Islet of Langerhans (tissue), 1 donor: ENCODE measurements around the gene TRIM74.
"Not testable (repeated sequence)": the region's sequence is repeated elsewhere in the genome, so short reads cannot be mapped to it uniquely, and the experiment has no call there.

Experiments
- FAIRE-seq: peaks from one replicate; lab custom pipeline; 2011; peaks lifted over from hg19 to GRCh38; lab: Jason Lieb, UNC

Gene TRIM74

DNA sequence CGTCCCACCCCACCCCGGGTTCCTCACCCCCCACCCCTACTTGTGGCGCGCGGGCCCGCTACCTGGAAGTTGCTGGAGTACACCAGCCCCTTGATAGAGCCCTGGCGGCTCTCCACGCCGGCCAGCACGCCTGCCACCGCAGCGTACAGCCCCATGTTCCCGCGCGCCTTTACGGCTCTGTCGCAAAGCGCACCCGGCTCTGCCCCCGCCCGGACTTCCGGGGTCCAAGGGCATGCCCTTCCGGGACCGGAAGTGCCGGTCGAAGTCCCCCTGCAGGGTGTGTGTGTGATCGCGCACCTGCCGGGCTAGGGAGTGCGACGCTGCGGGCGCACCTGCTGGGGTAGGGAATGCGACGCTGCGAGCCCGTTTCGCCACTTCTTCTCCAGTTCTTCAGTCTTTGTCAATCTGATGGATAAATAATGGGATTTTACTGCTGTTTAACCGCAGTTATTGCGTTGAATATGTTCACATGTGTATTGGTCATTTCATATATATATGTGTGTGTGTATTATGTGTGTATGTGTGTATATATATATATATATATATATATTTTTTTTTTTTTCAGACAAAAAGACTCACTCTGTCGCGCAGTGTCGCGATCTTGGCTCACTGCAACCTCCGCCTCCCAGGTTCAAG lies 14.6 kb downstream of the TRIM74 start:
- not testable (repeated sequence) for FAIRE-seq

DNA sequence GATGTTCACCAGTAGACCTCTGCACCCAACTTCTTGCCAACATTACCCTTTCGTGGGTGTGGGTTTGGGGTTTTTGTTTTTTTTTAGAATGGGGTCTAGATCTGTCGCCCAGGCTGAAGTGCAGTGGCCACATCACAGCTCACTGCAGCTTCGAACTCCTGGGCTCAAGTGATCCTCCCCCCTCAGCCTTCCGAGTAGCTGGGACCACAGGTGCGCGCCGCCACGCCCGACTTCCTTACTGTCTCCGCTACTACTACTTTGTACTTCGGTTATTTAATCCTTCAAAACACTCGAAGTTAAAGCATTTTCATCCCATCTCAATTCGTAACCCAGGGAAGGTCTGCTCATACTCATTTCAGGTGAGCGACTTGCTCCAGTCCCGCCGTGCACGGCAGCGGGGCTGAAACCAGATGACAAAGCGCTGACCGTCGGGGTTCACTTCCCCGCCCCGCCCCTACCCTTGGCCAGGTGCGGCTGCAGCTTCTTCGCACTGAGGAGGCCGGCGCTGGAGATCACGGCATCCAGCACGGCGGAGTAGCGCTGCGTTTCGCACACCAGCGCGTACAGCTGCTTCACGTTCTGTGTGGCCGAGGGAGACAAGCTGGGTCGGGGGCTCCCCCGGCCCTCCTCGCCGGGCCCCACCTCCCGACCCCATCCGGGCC lies 15.2 kb downstream of the TRIM74 start:
- not testable (repeated sequence) for FAIRE-seq

DNA sequence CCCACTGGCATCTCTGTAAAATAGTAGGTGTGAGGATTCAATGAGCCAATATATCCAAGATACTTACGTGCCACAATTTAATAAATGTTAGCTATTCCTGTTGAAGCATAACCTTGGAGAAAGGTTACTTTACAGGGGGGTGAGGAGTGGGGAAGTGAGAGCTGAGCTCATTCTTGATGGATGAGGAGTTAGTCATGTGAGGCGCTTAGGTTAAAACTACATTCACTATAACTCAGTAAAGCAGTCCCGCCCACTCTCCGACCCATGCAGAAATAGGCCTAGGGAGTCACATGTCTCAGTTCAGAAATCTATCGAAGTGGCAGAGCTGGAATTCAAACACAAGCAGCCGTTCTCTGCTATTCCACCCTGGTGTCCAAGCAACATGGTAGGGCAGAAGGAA lies 18.8 kb downstream of the TRIM74 start:
- FAIRE-seq: not testable (repeated sequence)

DNA sequence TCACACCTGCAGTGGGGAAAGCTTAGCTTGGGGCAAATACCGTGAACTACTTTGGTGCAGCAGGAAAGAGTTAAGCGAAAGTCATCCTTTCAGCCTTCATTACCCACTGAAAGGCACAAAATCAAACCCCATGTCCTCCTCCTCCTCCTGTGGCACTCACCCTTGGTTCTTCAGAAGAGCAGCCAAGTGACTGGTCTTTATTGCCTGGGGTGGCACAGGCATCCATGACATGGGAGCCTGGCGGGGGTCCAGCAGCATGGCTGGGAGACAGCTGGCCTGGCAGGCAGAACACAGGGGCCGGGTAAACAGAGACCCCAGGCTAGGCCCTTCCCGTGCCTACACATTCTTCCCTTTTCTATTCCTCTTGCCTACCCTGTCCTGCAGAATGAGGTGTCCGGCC lies 19.6 kb downstream of the TRIM74 start:
- FAIRE-seq: not testable (repeated sequence)

DNA sequence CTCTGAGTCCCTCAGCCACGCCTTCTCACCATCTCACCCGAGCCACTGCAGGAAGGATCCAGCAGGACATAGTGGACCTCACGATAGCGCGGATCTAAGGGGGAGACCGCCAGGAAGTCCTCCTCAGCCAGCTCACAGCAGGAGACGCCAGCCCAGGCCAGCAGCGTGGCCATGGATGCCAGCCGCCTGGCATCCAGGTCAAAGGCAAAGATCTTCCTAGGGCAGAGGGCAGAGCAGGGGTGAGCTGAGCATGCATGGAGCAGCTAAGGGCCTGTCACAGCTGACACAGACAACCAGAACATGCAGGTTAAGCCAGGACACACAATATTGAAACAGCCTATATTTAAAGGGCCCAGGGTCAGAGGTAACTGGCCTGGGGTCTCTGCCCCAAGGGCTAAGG lies 20.0 kb downstream of the TRIM74 start:
- FAIRE-seq: not testable (repeated sequence)

DNA sequence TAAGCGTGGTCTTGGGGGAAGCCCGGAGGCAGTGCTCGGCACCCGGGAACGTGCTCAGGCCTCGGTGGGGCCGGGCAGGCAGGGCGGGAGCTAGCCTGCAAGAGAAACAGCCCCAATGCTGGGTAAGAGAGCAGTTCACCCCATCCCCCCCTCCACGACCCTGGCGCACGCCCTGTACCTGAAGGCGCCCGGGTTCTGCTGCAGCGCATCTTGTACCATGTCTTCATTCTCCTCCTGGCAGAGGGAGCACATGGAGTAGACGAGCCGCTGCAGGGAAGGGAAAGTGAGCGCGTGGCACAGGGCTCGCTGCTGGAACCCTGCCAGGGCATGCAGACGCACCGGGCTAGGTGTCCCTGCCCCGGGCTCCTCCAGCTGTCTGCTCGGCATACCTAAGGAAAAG lies 20.6 kb downstream of the TRIM74 start:
- not testable (repeated sequence) for FAIRE-seq

DNA sequence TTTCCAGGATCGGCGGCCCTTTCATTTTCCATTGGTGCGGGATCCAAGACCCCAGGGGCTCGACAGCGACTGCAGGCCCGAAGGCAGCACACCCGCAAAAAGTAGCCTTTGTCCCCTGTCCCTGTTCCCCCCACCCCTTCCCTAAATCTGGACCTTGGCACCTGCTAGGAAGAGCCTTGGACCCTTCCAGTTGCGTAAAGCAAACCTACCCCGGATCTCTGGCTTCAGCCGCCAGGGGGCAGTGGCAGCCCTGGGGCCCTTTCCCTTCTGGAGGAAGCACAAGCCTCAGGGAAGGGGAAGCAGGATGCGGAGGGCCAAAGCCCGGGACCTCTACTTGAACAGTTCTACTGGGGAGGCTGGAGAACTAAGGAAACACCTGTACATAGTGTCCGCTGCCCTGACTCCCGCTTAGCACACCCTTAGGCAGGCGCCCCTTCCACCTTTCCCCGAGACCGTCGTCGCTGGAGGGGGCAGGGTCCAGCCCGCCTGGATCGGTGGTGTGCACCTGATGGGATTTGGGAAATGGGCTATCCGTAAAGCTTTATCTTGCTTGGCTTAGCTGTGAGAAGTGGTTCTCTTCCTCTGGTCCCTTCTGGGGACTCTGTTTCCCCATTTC lies 23.0 kb downstream of the TRIM74 start:
- FAIRE-seq: not testable (repeated sequence)

DNA sequence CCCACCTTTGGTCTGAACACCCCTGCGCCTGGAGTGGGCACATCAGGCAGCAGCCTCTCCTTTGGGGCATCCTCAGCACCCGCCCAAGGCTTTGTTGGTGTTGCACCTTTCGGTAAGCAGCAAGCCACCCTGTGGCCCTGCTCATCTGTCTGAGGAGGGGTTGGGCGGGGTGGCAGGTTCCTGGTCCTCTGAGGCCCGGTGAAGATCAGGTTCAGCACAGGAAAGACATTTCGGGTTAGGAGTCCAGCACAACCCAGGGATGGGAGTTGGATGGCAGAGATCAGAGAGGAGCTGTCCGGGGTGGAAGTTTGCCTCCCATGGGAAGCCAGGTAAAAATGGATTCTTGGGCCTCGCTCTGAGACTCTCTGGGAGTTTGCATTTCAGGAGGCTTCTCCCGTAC lies 23.7 kb downstream of the TRIM74 start:
- not testable (repeated sequence) for FAIRE-seq

DNA sequence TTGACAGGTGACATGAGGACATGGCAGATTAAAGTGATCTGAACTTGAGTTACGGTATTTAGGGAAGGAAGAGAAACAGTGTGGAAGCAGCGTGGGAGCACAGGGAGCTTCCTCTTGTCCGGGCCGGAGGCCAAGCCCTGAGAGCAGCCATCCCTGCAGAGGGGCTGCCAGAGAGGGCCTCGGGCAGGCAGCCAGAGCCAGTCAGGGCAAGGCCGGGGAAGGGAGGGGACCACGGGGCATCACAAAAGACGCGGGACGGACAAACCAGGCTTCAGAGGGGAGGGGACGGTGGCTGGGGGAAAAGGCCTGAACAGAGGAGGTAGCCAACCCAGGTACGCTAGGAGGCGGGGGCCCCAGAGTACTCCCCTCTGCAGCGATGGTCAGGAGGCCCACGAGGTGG lies 24.3 kb downstream of the TRIM74 start:
- FAIRE-seq: not testable (repeated sequence)

DNA sequence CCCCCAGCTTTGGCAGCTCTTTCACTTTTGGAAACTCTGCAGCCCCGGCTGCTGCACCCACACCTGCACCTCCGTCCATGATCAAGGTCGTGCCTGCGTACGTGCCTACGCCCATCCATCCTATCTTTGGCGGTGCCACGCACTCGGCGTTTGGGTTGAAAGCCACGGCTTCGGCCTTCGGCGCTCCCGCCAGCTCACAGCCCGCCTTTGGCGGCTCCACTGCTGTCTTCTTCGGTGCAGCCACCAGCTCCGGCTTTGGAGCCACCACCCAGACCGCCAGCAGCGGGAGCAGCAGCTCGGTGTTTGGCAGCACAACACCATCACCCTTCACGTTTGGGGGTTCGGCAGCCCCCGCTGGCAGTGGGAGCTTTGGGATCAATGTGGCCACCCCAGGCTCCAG lies 26.3 kb downstream of the TRIM74 start:
- FAIRE-seq: not testable (repeated sequence)

DNA sequence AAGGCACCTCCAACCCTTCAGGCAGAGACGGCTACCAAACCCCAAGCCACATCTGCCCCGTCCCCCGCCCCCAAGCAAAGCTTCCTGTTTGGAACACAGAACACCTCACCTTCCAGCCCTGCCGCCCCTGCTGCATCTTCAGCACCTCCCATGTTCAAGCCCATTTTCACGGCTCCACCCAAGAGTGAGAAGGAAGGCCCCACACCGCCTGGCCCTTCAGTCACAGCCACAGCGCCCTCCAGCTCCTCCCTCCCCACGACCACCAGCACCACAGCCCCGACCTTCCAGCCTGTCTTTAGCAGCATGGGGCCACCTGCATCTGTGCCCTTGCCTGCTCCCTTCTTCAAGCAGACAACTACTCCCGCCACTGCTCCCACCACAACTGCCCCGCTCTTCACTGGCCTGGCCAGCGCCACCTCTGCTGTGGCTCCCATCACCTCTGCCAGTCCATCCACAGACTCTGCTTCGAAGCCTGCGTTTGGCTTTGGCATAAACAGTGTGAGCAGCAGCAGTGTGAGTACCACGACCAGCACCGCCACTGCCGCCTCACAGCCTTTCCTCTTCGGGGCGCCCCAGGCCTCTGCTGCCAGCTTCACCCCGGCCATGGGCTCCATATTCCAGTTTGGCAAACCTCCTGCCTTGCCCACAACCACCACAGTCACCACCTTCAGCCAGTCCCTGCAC lies 27.1 kb downstream of the TRIM74 start:
- FAIRE-seq: not testable (repeated sequence)

DNA sequence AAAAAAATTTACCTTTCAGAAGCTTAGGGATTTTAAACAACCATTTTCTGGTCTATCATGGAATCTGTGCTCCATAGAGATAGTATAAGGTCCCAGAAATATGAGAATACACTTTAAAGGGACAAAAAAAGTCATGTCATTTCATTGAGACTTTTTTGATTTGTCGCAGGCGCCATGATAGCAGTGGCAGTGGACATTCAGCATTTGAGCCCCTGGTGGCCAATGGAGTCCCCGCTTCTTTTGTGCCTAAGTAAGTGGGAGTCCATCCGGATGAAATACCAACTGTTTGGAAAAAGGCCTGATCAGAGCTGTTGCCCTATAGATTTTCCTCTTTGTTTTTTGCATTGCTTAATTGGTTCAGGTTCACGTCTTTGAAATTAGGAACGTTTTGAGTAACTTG lies 41.0 kb downstream of the TRIM74 start:
- FAIRE-seq: not testable (repeated sequence)

DNA sequence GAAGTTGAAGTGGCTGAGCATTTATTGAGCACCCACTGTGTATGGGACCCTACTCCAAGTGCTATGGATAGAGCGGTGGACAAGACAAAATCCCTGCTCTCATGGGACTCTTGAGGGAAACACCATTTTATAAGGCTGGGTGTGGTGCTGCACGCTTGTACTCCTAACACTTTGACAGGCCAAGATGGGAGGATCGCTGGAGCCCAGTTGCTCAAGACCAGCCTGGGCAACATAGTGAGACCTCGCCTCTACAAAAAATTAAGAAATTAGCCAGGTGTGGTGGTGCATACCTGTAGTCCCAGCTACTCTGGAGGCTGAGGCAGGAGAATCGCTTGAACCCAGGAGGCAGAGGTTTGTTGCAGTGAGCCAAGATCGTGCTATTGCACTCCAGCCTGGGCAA lies 41.5 kb downstream of the TRIM74 start:
- FAIRE-seq: not testable (repeated sequence)

DNA sequence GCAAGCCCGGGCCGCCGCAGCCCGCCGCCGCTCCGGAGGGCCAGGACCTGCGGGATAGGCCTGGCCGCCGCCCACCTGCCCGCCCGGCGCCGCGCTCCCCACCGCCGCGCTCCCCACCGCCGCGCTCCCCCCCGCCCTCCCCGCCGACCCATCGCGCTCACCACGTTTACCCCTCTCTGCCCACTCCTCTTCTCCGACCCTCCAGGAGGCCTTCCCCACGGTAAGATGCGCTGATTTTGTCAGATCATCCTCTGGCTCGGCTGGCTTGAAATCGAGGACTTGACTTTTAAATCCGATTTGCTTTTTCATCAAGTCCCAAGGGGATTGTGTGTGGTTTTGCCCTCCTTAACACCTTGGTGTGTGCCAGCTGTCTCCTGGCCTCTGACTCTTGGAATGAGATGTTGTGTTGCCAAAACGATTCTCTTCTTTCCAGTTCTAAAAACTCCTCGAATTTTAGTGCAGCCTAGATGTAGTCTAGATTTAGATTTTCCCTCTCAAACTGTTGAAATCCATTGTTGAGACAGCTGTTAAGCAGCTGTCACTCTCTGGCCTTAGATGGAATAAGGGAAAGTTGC lies 43.6 kb downstream of the TRIM74 start:
- no peak for FAIRE-seq

DNA sequence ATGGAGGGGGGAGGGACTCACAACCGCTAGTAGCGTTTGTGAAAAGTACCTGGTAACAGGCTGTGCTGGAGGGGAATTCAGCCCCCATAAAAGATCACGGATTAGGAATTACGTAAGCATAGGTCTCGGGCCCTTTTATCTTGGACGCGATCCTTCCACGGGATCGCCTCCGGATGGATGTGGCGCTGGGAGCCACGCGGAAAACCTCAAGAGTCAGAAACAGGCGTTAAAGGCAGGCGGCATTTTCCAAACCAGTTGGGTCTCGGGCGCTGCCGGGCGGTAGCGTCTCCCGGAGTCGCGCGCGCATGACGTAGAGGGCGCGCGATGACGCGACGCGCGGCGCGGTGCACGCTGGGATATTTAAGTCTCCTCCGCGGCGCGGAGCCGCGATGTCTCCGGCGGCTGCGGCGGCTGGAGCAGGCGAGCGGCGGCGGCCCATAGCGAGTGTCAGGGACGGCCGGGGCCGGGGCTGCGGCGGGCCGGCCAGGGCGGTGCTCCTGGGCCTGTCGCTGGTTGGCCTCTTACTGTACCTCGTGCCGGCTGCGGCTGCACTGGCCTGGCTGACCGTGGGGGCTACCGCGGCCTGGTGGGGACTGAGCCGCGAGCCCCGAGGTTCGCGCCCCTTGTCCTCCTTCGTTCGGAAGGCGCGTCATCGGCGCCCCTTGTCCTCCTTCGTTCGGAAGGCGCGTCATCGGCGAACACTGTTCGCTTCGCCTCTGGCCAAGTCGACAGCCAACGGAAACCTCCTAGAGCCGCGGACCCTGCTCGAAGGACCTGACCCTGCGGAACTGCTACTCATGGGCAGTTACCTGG lies 44.3 kb downstream of the TRIM74 start, which contains the start of gene POM121:
TSS of gene POM121 (plus strand) at position 363 of the 813 bp plus-strand sequence. CDS start at position 390, 27 bp downstream.
- FAIRE-seq: no peak

DNA sequence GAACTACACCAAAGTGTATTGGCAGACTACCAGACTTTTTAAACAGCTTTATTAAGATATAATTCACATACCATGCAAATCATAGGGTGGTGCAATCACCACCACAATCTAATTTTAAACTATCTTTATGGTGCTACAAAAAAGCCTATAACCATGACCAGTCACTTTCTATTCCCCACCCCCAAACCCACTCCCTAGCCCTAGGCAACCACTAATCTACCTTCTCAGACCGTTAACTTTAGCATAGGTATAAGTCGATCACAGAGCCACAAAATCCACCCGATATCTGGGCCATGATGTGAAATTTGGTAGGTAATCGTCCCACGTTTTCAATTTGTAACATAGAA lies 44.9 kb downstream of the TRIM74 start:
- no peak for FAIRE-seq

DNA sequence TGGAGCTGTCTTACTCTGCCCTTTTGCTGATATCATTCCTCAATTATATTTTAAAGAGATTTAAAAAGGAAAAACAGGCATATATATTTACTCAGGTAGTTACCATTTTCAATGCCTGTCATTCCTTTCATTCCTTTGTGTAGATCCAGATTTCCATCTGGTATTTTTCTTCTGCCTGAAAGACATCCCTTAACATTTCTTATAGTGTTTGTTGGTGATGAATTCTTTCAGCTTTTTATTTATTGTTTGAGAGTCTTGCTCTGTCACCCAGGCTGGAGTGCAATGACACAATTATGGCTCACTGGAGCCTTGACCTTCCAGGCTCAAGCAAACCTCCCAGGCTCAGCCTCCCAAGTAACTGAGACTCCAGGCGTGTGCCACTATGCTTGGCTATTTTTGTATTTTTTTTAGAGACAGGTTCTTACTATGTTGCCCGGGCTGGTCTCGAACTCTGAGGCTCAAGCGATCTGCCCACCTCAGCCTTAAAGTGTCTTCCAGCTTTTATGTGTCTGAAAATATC lies 50.0 kb downstream of the TRIM74 start:
- FAIRE-seq: no peak

DNA sequence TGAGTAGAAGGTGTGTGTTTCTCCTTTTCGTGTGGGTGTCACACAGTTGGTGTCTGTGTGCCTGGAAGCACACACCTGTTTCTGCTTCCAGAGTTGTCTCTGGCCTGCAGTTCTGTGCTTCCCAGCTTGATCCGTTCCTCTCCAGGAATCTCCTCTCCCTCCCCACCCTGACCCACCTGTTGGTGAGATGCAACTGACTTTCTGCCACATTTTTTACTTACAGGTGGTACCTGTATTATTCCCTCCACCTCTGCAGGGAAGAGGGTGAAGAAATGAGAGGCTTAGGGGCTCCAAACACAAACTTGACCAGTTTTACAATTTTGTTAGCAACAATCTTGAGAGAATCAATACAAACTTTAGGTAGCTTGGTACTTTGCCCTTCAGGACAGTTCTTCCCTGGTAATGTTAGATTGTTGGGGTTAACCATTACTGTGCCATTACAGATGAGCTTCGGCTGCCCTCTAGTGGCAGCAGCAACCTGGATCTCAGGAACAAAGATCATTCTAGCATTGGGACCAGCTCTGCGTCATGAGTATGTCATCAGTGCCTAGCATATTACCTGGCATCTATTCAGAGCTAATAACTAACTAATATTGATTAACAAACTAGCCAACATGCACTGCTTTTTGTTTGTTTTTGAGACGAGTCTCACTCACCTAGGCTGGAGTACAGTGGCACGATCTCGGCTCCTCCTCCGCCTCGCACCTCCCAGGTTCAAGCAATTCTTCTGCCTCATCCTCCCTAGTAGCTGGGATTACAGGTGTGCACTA lies 54.3 kb downstream of the TRIM74 start:
- not testable (repeated sequence) for FAIRE-seq

DNA sequence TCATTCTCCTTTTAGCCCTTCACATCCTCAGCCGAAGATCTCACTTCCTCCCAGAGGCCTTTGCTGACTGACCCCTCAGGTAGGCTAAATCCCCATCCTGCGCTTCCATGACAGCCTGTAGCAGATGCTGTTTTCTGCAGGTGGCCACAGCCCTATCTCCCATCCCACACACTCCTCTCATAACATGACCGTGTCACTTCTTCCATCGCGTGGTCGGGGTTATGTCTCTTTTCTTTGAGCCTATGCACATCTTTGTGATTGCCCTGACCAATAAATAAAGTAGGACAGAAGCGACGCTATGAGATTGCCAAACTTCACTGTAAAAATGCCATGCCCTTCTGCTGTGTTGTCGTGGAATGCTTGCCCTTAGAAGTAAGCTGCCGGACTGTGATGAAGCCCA lies 55.5 kb downstream of the TRIM74 start:
- FAIRE-seq: not testable (repeated sequence)

DNA sequence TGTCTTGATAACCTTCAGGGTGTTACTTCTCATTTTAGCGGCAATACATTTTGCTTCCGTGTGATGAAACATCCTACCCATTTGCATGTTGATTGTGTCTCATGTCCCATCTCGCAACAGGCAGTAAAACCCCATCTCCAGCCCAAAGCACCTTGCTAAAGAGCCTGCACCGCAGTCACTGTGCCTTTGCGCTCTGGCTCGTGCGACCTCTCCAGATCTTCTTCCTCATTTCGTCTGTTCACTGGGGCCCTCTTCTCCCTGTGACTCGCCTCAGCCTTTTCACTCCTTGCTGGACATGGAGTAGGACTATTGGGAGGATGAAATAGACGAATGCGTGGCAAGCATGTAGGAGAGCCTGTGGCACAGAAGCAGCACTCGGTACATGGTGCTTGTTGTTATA lies 57.9 kb downstream of the TRIM74 start:
- FAIRE-seq: not testable (repeated sequence)
